ENCODE data around the gene TSPAN14.

- TF ChIP-seq GABPA (IDR thresholded peaks at IDR 0.05 in 1 of 2, conservative IDR thresholded peaks at IDR 0.05 in 1 of 2), result no peak
- TF ChIP-seq CTCF (IDR thresholded peaks at IDR 0.05; ENCODE audit: low read depth, low read length, missing input control), result no peak
- no peak for TF ChIP-seq RAD21 (IDR thresholded peaks at IDR 0.05)
- TF ChIP-seq HNF4G (IDR thresholded peaks at IDR 0.05), result no peak
- no peak for TF ChIP-seq MAX (IDR thresholded peaks at IDR 0.05)
- TF ChIP-seq ZBTB33 (IDR thresholded peaks at IDR 0.05), result no peak
- no peak for TF ChIP-seq YY1 (IDR thresholded peaks at IDR 0.05)
- no peak for TF ChIP-seq ATF3 (IDR thresholded peaks at IDR 0.05)
- no peak for TF ChIP-seq SP1 (IDR thresholded peaks at IDR 0.05)
- no peak for TF ChIP-seq JUND (IDR thresholded peaks at IDR 0.05)
- TF ChIP-seq FOXA1 (IDR thresholded peaks at IDR 0.05), result no peak
- no peak for TF ChIP-seq EGR1 (IDR thresholded peaks at IDR 0.05; ENCODE audit: low read depth in 2 of 2)
- TF ChIP-seq TAF1 (conservative IDR thresholded peaks at IDR 0.05), result no peak
- no peak for TF ChIP-seq HNF4A (conservative IDR thresholded peaks at IDR 0.05)
Observed at GRCh38 chr10:80466724-80467326, 12.7 kb downstream of the TSPAN14 start.
